Vagina (tissue), 2 donors: Measurements from ENCODE around the gene RASGRF2. TPM values are rescaled to one million over a fixed set of nuclear protein-coding genes. Genes with fewer than 3 reads are reported as not detected.
"Not testable (repeated sequence)": the region's sequence is repeated elsewhere in the genome, so short reads cannot be mapped to it uniquely, and the experiment has no call there.

ENCODE experiments used
- DNase-seq, 2 donors: peaks; one replicate each; pipeline ENCODE4 v3.0.0-alpha.2; 2017; ENCODE audit errors: extremely low spot score in 2 of 2
- H3K27ac ChIP-seq: fragments of 200-600 bp; sonication (generic); one replicate; pipeline ENCODE4 v1.5.1; 2019
- H3K27me3 ChIP-seq: fragments of 200-600 bp; sonication (generic); one replicate; pipeline ENCODE4 v1.5.1; 2019
- H3K36me3 ChIP-seq, 2 donors: fragments of 200-600 bp; sonication (generic); one replicate each; pipeline ENCODE4 v1.5.1; 2017 to 2019
- H3K4me1 ChIP-seq: fragments of 200-600 bp; sonication (generic); one replicate; pipeline ENCODE4 v1.5.1; 2019
- H3K4me3 ChIP-seq, 2 donors: fragments of 200-600 bp; sonication (generic); 1 replicate in 1 of 2; 2 replicates in 1 of 2; pipeline ENCODE4 v1.5.1; 2016 to 2019
- H3K9me3 ChIP-seq: fragments of 200-600 bp; sonication (generic); one replicate; pipeline ENCODE4 v1.5.1; 2019
- POLR2A ChIP-seq, 2 donors: fragments of 450-650 bp; IDR thresholded peaks; one replicate each; pipeline ENCODE4 v1.6.1; 2017; ENCODE audit warnings: antibody characterized with exemption in 2 of 2, mild to moderate bottlenecking in 2 of 2, moderate library complexity in 2 of 2
- POLR2AphosphoS5 ChIP-seq, 2 donors: sonication (generic); formaldehyde crosslinking; IDR thresholded peaks; one replicate each; pipeline ENCODE4 v1.9.0; 2017; ENCODE audit warnings: antibody characterized with exemption in 2 of 2, mild to moderate bottlenecking in 2 of 2, low read depth in 1 of 2; ENCODE audit not compliant: insufficient read depth in 1 of 2
- intact Hi-C: fragments of 100-400 bp; cut with DNase I; formaldehyde crosslinking; loops from one replicate; pipeline ENCODE4 v1.15.1; 2023
- total RNA-seq: library from RNA; depleted of rRNA; stranded (reverse); fragments of >200 nt; gene quantifications from one replicate; pipeline ENCODE4 v1.2.3, GENCODE V29; 2016
- TF ChIP-seq, protein P1 (sequence below), 3 experiments: fragments of 450-650 bp in 2 of 3; fragments of 200-600 bp in 1 of 3; sonication (generic) in 1 of 3; IDR thresholded peaks; one replicate each; pipeline ENCODE4 v1.5.1; 2017 to 2019; ENCODE audit warnings: antibody characterized with exemption in 3 of 3, mild to moderate bottlenecking in 2 of 3, moderate library complexity in 2 of 3

Gene RASGRF2
- total RNA-seq, 1 donor from 2014 or later, result 8.8 TPM

DNA sequence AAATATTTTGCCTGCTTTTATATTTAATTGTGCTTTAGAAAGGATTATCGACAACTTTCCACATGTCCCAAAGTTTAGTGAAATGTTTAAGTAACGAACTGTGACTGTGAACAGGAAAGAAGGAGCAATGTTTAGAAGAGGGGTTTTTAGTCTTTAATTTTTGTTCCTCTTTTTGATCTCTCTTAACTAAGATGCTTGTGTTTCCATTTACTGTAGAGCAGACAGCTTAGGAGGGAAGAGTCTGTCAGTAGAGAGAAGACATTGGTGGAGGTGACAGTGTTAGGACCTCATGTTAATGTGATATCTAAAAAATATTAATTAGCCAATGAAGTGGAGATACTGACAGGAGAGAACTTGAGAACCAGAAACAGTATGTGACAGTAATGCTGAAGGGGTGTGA is 92.2 kb downstream of the RASGRF2 start:
- Histone ChIP-seq H3K4me1 (no peaks in the 10 kb centered on the region), H3K9me3 (no peaks in the 10 kb centered on the region), H3K27ac (no peak overlapping the region), H3K36me3 (no peaks in the 10 kb centered on the region), H3K4me3 (no peak overlapping the region), H3K27me3 (no peaks in the 10 kb centered on the region)
- intact Hi-C loops, result no loop called here
- DNase-seq, result no peak
- TF ChIP-seq POLR2A (IDR thresholded peaks at IDR 0.05), result no peak

DNA sequence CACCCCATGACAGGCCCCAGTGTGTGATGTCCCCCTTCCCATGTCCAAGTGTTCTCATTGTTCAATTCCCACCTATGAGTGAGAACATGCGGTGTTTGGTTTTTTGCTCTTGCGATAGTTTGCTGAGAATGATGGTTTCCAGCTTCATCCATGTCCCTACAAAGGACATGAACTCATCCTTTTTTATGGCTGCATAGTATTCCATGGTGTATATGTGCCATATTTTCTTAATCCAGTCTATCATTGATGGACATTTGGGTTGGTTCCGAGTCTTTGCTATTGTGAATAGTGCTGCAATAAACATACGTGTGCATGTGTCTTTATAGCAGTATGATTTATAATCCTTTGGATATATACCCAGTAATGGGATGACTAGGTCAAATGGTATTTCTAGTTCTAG is 93.1 kb downstream of the RASGRF2 start:
- H3K27me3 ChIP-seq, intact Hi-C loops, H3K36me3 ChIP-seq, H3K9me3 ChIP-seq, H3K4me1 ChIP-seq, H3K27ac ChIP-seq, DNase-seq, H3K4me3 ChIP-seq: not testable (repeated sequence)

DNA sequence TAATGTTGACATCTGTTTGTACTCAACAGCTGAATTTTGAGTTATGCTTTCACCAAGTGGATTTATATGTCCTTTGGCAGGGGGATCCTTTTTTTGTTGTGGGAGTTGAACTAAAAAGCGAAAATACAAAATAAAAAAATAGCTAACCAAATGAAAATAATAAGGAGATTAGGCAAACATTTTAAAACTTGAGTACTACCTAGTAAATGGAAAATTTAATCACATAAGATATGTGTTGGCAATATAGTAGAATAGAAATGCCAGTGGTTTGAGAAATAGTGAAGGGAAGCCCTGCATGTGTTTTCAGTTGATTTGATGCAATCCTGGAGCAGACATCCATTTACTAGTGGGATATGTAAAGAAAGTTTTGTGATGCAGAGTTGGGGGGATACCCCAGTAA is 98.0 kb downstream of the RASGRF2 start:
- H3K36me3 ChIP-seq, result no peaks in the 10 kb centered on the region
- no peak overlapping the region for H3K27ac ChIP-seq
- DNase-seq, result no peak
- H3K9me3 ChIP-seq, result no peaks in the 10 kb centered on the region
- TF ChIP-seq POLR2A (IDR thresholded peaks at IDR 0.05), result no peak
- TF ChIP-seq, protein P1, sequence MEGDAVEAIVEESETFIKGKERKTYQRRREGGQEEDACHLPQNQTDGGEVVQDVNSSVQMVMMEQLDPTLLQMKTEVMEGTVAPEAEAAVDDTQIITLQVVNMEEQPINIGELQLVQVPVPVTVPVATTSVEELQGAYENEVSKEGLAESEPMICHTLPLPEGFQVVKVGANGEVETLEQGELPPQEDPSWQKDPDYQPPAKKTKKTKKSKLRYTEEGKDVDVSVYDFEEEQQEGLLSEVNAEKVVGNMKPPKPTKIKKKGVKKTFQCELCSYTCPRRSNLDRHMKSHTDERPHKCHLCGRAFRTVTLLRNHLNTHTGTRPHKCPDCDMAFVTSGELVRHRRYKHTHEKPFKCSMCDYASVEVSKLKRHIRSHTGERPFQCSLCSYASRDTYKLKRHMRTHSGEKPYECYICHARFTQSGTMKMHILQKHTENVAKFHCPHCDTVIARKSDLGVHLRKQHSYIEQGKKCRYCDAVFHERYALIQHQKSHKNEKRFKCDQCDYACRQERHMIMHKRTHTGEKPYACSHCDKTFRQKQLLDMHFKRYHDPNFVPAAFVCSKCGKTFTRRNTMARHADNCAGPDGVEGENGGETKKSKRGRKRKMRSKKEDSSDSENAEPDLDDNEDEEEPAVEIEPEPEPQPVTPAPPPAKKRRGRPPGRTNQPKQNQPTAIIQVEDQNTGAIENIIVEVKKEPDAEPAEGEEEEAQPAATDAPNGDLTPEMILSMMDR (IDR thresholded peaks at IDR 0.05), result no peak
- no peak for TF ChIP-seq POLR2AphosphoS5 (IDR thresholded peaks at IDR 0.05; ENCODE audit: insufficient read depth in 1 of 2, low read depth in 1 of 2)
- H3K4me3 ChIP-seq, result no peak overlapping the region
- no peaks in the 10 kb centered on the region for H3K4me1 ChIP-seq
- H3K27me3 ChIP-seq, result no peaks in the 10 kb centered on the region
- intact Hi-C loops, result no loop called here

DNA sequence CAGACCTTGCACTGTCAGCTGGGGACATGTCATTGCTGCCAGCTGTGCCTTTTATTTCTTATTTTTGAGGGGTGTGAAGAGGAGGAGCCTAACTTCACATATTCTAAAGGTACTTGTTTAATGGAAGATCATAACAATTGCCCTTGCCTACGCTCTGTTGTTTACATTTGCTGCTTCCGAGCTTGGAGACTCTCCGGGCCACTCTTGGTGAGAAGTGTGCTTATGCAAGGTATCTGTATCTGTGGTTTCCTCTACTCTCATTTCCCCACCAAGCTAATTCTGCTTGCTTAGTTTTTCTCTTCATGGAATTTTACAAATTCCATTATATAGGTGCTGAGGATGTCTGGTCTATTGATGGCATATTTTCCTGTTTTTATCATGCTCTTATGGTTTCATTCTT is 105.3 kb downstream of the RASGRF2 start:
- H3K36me3 ChIP-seq, result no peaks in the 10 kb centered on the region
- no peaks in the 10 kb centered on the region for H3K4me1 ChIP-seq
- H3K27me3 ChIP-seq, result no peaks in the 10 kb centered on the region
- no peaks in the 10 kb centered on the region for H3K9me3 ChIP-seq
- TF ChIP-seq POLR2AphosphoS5 (IDR thresholded peaks at IDR 0.05; ENCODE audit: insufficient read depth in 1 of 2, low read depth in 1 of 2) (no peak), POLR2A (IDR thresholded peaks at IDR 0.05) (no peak)
- TF ChIP-seq, protein P1 (IDR thresholded peaks at IDR 0.05), result no peak
- no peak overlapping the region for H3K4me3 ChIP-seq
- no peak for DNase-seq
- intact Hi-C loops, result no loop called here
- H3K27ac ChIP-seq, result no peak overlapping the region

DNA sequence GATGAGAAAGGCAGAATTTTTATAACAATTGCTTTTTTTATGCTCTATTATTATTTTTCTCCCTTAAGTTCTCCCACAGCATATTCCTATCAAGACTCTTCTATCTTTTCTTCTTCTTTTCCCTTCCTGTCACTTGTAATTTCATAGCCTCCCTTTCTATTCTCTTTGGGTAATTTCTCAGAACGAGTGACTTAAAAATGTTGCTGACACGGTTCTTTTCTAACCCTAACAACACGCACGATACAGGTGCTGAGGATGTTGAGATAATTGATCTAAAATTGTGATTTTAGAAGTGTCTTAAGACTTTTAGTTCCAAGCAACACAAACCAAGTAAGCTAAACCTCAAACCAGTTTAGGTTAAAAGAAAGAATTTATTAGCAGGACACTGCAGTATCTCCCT is 105.9 kb downstream of the RASGRF2 start:
- DNase-seq, result no peak
- Histone ChIP-seq H3K36me3 (no peaks in the 10 kb centered on the region), H3K27ac (no peak overlapping the region), H3K27me3 (no peaks in the 10 kb centered on the region), H3K9me3 (no peaks in the 10 kb centered on the region), H3K4me3 (no peak overlapping the region), H3K4me1 (no peaks in the 10 kb centered on the region)
- TF ChIP-seq POLR2AphosphoS5 (IDR thresholded peaks at IDR 0.05; ENCODE audit: insufficient read depth in 1 of 2, low read depth in 1 of 2) (no peak), POLR2A (IDR thresholded peaks at IDR 0.05) (no peak)
- TF ChIP-seq, protein P1 (IDR thresholded peaks at IDR 0.05), result no peak
- intact Hi-C loops, result no loop called here

DNA sequence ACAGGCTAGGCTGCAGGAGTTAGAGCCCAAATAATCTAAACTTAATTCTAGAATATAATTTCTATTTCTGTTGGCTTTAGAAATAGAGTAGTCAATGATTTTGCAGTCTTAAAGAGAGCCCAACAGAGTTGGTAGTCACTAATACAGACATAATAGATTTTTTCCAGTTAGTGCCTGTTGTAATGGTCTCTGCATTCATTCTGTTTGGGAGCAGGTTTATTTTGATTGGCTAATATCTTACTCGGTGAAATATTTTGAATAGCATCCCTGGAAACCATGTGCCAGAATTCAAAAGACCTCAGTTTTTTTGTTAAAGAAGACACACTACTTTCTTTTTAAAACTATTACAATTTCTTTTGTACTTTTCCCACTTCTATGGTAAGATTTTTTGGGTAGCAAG is 107.2 kb downstream of the RASGRF2 start:
- H3K27ac ChIP-seq, result no peak overlapping the region

More for the DNA sequence above, 107.2 kb downstream of the RASGRF2 start:
- Histone ChIP-seq H3K36me3 (no peaks in the 10 kb centered on the region), H3K4me1 (no peaks in the 10 kb centered on the region), H3K27me3 (no peaks in the 10 kb centered on the region), H3K9me3 (no peaks in the 10 kb centered on the region), H3K4me3 (no peak overlapping the region)
- no peak for TF ChIP-seq POLR2A (IDR thresholded peaks at IDR 0.05)
- no peak for TF ChIP-seq POLR2AphosphoS5 (IDR thresholded peaks at IDR 0.05; ENCODE audit: insufficient read depth in 1 of 2, low read depth in 1 of 2)
- TF ChIP-seq, protein P1 (IDR thresholded peaks at IDR 0.05), result no peak
- intact Hi-C loops, result no loop called here
- DNase-seq, result no peak
